GM23338 (cell line): ENCODE data around the gene ACO2. TPM values are rescaled to one million over a fixed set of nuclear protein-coding genes. Genes with fewer than 3 reads are reported as not detected.

Experiments used
- ATAC-seq: fragments of 200-7000 bp; cut with Tn5 transposase; 3 replicates; pipeline ENCODE4 v1.9.1; 2020
- DNase-seq: peaks from one replicate; pipeline ENCODE4 v3.0.0-alpha.2; 2015; ENCODE audit warnings: low spot score
- H2AFZ ChIP-seq: fragments of 200-600 bp; sonication (generic); 2 replicates; pipeline ENCODE4 v1.8.0; 2016; ENCODE audit warnings: antibody characterized with exemption, mild to moderate bottlenecking, moderate library complexity
- H3F3A ChIP-seq: fragments of 200-600 bp; sonication (generic); replicated peaks from 2 replicates; pipeline ENCODE4 v1.8.0; 2017; ENCODE audit warnings: antibody characterized with exemption, mixed run types, low read depth
- H3K27ac ChIP-seq: fragments of 200-600 bp; sonication (generic); 2 replicates; pipeline ENCODE4 v1.6.1; 2016; ENCODE audit warnings: low read depth
- H3K27me3 ChIP-seq: fragments of 200-600 bp; sonication (generic); 2 replicates; pipeline ENCODE4 v1.8.0; 2016; ENCODE audit warnings: mild to moderate bottlenecking, mixed run types, moderate library complexity; ENCODE audit not compliant: insufficient read depth
- H3K36me3 ChIP-seq: fragments of 200-600 bp; sonication (generic); 2 replicates; pipeline ENCODE4 v1.8.0; 2016; ENCODE audit warnings: mild to moderate bottlenecking; ENCODE audit not compliant: insufficient read depth
- H3K4me1 ChIP-seq: fragments of 200-600 bp; sonication (generic); 2 replicates; pipeline ENCODE4 v1.8.0; 2016; ENCODE audit warnings: mild to moderate bottlenecking, moderate library complexity; ENCODE audit not compliant: insufficient read depth
- H3K4me2 ChIP-seq: fragments of 200-600 bp; sonication (generic); 2 replicates; pipeline ENCODE4 v1.7.1; 2017; ENCODE audit warnings: mixed run types
- H3K4me3 ChIP-seq: fragments of 200-600 bp; sonication (generic); 2 replicates; pipeline ENCODE4 v1.6.1; 2016; ENCODE audit warnings: mixed run types
- H3K79me2 ChIP-seq: fragments of 200-600 bp; sonication (generic); replicated peaks from 2 replicates; pipeline ENCODE4 v1.8.0; 2017; ENCODE audit warnings: mild to moderate bottlenecking; ENCODE audit not compliant: insufficient read depth
- H3K9me2 ChIP-seq: fragments of 200-600 bp; sonication (generic); 2 replicates; pipeline ENCODE4 v1.8.0; 2017; ENCODE audit not compliant: insufficient read depth
- H4K20me1 ChIP-seq: fragments of 200-600 bp; sonication (generic); replicated peaks from 2 replicates; pipeline ENCODE4 v1.8.0; 2017; ENCODE audit warnings: mild to moderate bottlenecking; ENCODE audit not compliant: insufficient read depth
- H3K27ac Mint-ChIP-seq: 2 replicates; pipeline ENCODE4 v1.8.0; 2020; ENCODE audit warnings: inconsistent platforms, mild to moderate bottlenecking, moderate library complexity, mixed read lengths
- H3K27me3 Mint-ChIP-seq: 3 replicates; pipeline ENCODE4 v1.8.0; 2022; ENCODE audit warnings: low read depth, mild to moderate bottlenecking, moderate library complexity, mixed read lengths, inconsistent platforms; ENCODE audit not compliant: insufficient read depth, poor library complexity
- H3K36me3 Mint-ChIP-seq: 3 replicates; pipeline ENCODE4 v1.8.0; 2021; ENCODE audit warnings: low read depth, mild to moderate bottlenecking, inconsistent platforms, moderate library complexity, mixed read lengths
- H3K4me1 Mint-ChIP-seq: 3 replicates; pipeline ENCODE4 v1.8.0; 2020; ENCODE audit warnings: mild to moderate bottlenecking, inconsistent platforms, mixed read lengths
- H3K4me3 Mint-ChIP-seq: 3 replicates; pipeline ENCODE4 v1.8.0; 2021; ENCODE audit warnings: moderate library complexity, mild to moderate bottlenecking, inconsistent platforms, mixed read lengths
- H3K9me3 Mint-ChIP-seq: 3 replicates; pipeline ENCODE4 v1.8.0; 2020; ENCODE audit warnings: moderate library complexity, mild to moderate bottlenecking, inconsistent platforms, mixed read lengths
- JUNB ChIP-seq: IDR thresholded peaks from one replicate; pipeline ENCODE4 v1.6.1; 2016; ENCODE audit warnings: antibody characterized with exemption; ENCODE audit not compliant: unreplicated experiment
- NANOG ChIP-seq: IDR thresholded peaks from 2 replicates; pipeline ENCODE4 v1.6.1; 2016; ENCODE audit warnings: antibody characterized with exemption, borderline replicate concordance
- REST ChIP-seq: IDR thresholded peaks from one replicate; pipeline ENCODE4 v1.6.1; 2018; ENCODE audit warnings: antibody characterized with exemption; ENCODE audit not compliant: unreplicated experiment
- polyA plus RNA-seq: library from polyadenylated mRNA; unstranded; fragments of >200 nt; fragmentation: Nextera tagmentation; extraction: Ambion mirVana; gene quantifications from 2 replicates; pipeline ENCODE4 v1.2.1, GENCODE V29; 2016
- total RNA-seq: library from RNA; depleted of rRNA; stranded (reverse); fragments of >200 nt; shearing (Covaris generic); gene quantifications from 2 replicates; pipeline ENCODE4 v1.2.3, GENCODE V29; 2014
- TF ChIP-seq, protein P1 (sequence below): fragments of 250-450 bp; sonication (Bioruptor Pico); IDR thresholded peaks from 2 replicates; pipeline ENCODE4 v1.5.0; 2020; ENCODE audit warnings: mild to moderate bottlenecking, moderate library complexity

Gene ACO2
- total and polyA plus RNA-seq, 2 experiments from 2014 or later = 36.2 to 79.7 TPM

DNA sequence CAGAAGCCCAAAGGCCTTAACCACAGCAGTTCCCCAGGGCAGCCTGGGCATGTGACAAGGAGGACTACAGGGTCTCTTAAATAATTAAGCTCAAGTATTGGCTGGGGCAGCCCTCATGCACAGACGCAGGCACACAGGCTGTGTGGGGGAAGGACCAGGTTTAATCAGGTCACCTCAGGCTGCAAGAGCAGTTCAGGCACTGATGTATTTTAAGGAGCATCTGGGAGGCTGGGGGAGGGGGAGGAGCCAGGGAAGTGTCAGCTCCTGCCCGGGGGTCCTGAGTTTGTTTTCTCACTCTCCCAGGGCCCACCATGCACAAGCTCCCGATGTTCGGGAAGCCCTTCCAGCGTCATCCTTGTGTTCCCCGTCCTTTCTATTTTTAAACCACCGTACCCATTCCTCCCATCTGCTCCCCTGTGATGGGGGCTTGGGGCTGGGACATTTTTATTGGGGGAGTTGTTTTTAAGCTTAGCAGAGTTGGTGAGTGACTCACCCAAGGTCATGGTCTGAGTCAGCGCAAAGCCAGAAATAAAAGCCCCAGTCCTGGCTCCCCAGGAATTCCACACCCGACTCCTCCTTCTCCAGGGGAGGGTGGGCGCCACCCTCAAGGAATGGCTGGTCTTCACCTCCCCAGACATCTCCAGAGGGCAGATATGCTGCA is 94.3 kb downstream of the ACO2 start:
- Histone ChIP-seq H2AFZ (no peak overlapping the region; the same call in 1 of the 2 replicates), H3K9me2 (no peaks in the 10 kb centered on the region), H3K79me2 (no peaks in the 10 kb centered on the region), H3K4me3 (no peak overlapping the region), H3K27me3 (no peaks in the 10 kb centered on the region), H4K20me1 (no peaks in the 10 kb centered on the region), H3K27ac (no peak overlapping the region), H3K36me3 (no peaks in the 10 kb centered on the region), H3K4me2 (peak overlapping the region; percentile 65), H3F3A (no peaks in the 10 kb centered on the region), H3K4me1 (peaks cover 26% of the 10 kb centered on the region)
- peaks cover 36% of the 10 kb centered on the region for H3K4me1 Mint-ChIP-seq
- H3K4me3 Mint-ChIP-seq = no peak overlapping the region; the same call in 2 of the 3 replicates
- peaks cover 19% of the 10 kb centered on the region for H3K27me3 Mint-ChIP-seq
- DNase-seq = peak; percentile 32
- TF ChIP-seq JUNB (no peak), REST (no peak), NANOG (no peak)
- TF ChIP-seq, protein P1, sequence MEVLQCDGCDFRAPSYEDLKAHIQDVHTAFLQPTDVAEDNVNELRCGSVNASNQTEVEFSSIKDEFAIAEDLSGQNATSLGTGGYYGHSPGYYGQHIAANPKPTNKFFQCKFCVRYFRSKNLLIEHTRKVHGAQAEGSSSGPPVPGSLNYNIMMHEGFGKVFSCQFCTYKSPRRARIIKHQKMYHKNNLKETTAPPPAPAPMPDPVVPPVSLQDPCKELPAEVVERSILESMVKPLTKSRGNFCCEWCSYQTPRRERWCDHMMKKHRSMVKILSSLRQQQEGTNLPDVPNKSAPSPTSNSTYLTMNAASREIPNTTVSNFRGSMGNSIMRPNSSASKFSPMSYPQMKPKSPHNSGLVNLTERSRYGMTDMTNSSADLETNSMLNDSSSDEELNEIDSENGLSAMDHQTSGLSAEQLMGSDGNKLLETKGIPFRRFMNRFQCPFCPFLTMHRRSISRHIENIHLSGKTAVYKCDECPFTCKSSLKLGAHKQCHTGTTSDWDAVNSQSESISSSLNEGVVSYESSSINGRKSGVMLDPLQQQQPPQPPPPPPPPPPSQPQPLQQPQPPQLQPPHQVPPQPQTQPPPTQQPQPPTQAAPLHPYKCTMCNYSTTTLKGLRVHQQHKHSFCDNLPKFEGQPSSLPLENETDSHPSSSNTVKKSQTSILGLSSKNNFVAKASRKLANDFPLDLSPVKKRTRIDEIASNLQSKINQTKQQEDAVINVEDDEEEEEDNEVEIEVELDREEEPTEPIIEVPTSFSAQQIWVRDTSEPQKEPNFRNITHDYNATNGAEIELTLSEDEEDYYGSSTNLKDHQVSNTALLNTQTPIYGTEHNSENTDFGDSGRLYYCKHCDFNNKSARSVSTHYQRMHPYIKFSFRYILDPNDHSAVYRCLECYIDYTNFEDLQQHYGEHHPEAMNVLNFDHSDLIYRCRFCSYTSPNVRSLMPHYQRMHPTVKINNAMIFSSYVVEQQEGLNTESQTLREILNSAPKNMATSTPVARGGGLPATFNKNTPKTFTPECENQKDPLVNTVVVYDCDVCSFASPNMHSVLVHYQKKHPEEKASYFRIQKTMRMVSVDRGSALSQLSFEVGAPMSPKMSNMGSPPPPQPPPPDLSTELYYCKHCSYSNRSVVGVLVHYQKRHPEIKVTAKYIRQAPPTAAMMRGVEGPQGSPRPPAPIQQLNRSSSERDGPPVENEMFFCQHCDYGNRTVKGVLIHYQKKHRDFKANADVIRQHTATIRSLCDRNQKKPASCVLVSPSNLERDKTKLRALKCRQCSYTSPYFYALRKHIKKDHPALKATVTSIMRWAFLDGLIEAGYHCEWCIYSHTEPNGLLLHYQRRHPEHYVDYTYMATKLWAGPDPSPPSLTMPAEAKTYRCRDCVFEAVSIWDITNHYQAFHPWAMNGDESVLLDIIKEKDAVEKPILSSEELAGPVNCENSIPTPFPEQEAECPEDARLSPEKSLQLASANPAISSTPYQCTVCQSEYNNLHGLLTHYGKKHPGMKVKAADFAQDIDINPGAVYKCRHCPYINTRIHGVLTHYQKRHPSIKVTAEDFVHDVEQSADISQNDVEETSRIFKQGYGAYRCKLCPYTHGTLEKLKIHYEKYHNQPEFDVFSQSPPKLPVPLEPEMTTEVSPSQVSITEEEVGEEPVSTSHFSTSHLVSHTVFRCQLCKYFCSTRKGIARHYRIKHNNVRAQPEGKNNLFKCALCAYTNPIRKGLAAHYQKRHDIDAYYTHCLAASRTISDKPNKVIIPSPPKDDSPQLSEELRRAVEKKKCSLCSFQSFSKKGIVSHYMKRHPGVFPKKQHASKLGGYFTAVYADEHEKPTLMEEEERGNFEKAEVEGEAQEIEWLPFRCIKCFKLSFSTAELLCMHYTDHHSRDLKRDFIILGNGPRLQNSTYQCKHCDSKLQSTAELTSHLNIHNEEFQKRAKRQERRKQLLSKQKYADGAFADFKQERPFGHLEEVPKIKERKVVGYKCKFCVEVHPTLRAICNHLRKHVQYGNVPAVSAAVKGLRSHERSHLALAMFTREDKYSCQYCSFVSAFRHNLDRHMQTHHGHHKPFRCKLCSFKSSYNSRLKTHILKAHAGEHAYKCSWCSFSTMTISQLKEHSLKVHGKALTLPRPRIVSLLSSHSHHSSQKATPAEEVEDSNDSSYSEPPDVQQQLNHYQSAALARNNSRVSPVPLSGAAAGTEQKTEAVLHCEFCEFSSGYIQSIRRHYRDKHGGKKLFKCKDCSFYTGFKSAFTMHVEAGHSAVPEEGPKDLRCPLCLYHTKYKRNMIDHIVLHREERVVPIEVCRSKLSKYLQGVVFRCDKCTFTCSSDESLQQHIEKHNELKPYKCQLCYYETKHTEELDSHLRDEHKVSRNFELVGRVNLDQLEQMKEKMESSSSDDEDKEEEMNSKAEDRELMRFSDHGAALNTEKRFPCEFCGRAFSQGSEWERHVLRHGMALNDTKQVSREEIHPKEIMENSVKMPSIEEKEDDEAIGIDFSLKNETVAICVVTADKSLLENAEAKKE = no peak
- no peaks in the 10 kb centered on the region for H3K36me3 Mint-ChIP-seq
- 0 out of 3 replicates have a peak, but pooled peaks have one; percentile 5 for ATAC-seq
- no peaks in the 10 kb centered on the region for H3K9me3 Mint-ChIP-seq
- 0 out of 2 replicates have a peak overlapping the region, but pooled peaks have one; percentile 31 for H3K27ac Mint-ChIP-seq
